D341Med (cell line): ENCODE measurements around the gene LUC7L.

Experiments used
- DNase-seq: peaks from one replicate; pipeline ENCODE4 v3.0.0; 2012; ENCODE audit warnings: low spot score

LUC7L gene

GRCh38 chr16:142405-142967 lies 86.8 kb downstream of the LUC7L start:
- no peak for DNase-seq

- no peak for DNase-seq
These were observed 88.9 kb downstream of the LUC7L start for GRCh38 chr16:140175-140857.
